ENCODE data around the gene DEAF1. TPM values are rescaled to one million over a fixed set of nuclear protein-coding genes. Genes with fewer than 3 reads are reported as not detected.

DEAF1 gene
- total RNA-seq, 1 experiment from 2014 or later, result 46.8 TPM

DNA sequence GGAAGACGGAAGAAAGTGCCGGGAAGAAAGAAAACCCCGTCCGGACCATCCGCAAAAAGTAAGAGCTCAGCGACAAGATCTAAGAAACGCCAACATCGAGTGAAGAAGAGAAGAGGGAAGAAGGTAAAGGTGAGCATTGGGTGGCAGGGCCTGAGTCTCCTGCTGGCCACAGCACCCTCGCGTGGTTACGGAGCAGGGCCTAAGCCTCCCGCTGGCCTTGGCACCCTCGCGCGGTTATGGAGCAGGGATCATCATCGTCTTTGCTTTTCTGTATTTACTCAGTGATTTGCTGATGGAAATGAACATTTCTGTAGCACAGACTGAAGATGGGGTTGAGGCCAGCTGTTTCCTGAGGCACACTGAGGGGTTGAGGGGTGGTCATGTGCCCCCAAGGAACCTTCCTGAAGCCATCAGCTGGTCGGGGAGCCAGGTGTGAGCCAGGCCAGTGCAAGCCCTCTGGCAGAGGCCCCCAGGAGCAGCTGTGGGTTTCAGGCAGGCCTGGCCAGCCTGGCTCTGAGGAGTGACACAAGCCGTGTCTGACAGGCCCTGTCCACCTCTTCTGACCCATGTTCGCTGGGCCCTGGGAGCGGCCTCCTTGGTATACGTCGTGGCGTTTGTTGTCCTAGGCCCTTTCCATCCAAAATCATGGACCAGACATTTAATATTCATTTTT, 93.3 kb downstream of the DEAF1 start:
- no peaks in the 10 kb centered on the region for H3K27me3 Mint-ChIP-seq (ENCODE audit: insufficient read depth, unreplicated experiment)
- TF ChIP-seq, protein P1, sequence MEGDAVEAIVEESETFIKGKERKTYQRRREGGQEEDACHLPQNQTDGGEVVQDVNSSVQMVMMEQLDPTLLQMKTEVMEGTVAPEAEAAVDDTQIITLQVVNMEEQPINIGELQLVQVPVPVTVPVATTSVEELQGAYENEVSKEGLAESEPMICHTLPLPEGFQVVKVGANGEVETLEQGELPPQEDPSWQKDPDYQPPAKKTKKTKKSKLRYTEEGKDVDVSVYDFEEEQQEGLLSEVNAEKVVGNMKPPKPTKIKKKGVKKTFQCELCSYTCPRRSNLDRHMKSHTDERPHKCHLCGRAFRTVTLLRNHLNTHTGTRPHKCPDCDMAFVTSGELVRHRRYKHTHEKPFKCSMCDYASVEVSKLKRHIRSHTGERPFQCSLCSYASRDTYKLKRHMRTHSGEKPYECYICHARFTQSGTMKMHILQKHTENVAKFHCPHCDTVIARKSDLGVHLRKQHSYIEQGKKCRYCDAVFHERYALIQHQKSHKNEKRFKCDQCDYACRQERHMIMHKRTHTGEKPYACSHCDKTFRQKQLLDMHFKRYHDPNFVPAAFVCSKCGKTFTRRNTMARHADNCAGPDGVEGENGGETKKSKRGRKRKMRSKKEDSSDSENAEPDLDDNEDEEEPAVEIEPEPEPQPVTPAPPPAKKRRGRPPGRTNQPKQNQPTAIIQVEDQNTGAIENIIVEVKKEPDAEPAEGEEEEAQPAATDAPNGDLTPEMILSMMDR (IDR thresholded peaks at IDR 0.05; ENCODE audit: unreplicated experiment), result no peak
- H3K4me3 Mint-ChIP-seq (ENCODE audit: unreplicated experiment), result no peak overlapping the region
- ChIA-PET POLR2A (no interaction called here), CTCF (no interaction called here)
- no TSS peak for BruUV-seq (replicated peaks)
- intact Hi-C loops (cut with micrococcal nuclease), result no loop called here
- no peaks in the 10 kb centered on the region for H3K4me1 Mint-ChIP-seq (ENCODE audit: insufficient read depth, unreplicated experiment)
- H3K27ac Mint-ChIP-seq (ENCODE audit: low read depth, unreplicated experiment), result no peak overlapping the region
- peaks cover 70% of the 10 kb centered on the region for H3K36me3 Mint-ChIP-seq (ENCODE audit: insufficient read depth, unreplicated experiment)
- H3K9me3 Mint-ChIP-seq (ENCODE audit: unreplicated experiment), result no peaks in the 10 kb centered on the region
- no peak for DNase-seq (ENCODE audit: unreplicated experiment)

GRCh38 chr11:598005-598680, 96.9 kb downstream of the DEAF1 start:
- TF ChIP-seq, protein P1 (IDR thresholded peaks at IDR 0.05; ENCODE audit: unreplicated experiment), result no peak
- Mint-ChIP-seq H3K4me3 (ENCODE audit: unreplicated experiment) (no peak overlapping the region), H3K27ac (ENCODE audit: low read depth, unreplicated experiment) (no peak overlapping the region), H3K4me1 (ENCODE audit: insufficient read depth, unreplicated experiment) (no peaks in the 10 kb centered on the region), H3K27me3 (ENCODE audit: insufficient read depth, unreplicated experiment) (no peaks in the 10 kb centered on the region), H3K36me3 (ENCODE audit: insufficient read depth, unreplicated experiment) (peaks cover 77% of the 10 kb centered on the region), H3K9me3 (ENCODE audit: unreplicated experiment) (no peaks in the 10 kb centered on the region)
- CTCF ChIA-PET, result no interaction called here
- intact Hi-C loops (cut with micrococcal nuclease), result no loop called here
- POLR2A ChIA-PET, result no interaction called here
- DNase-seq (ENCODE audit: unreplicated experiment), result no peak
- BruUV-seq (replicated peaks), result no TSS peak

GRCh38 chr11:597166-597725, 97.8 kb downstream of the DEAF1 start:
- Mint-ChIP-seq H3K27me3 (ENCODE audit: insufficient read depth, unreplicated experiment) (no peaks in the 10 kb centered on the region), H3K27ac (ENCODE audit: low read depth, unreplicated experiment) (no peak overlapping the region), H3K4me1 (ENCODE audit: insufficient read depth, unreplicated experiment) (no peaks in the 10 kb centered on the region), H3K4me3 (ENCODE audit: unreplicated experiment) (no peak overlapping the region), H3K36me3 (ENCODE audit: insufficient read depth, unreplicated experiment) (peaks cover 82% of the 10 kb centered on the region), H3K9me3 (ENCODE audit: unreplicated experiment) (no peaks in the 10 kb centered on the region)
- ChIA-PET POLR2A (no interaction called here), CTCF (no interaction called here)
- intact Hi-C loops (cut with micrococcal nuclease), result no loop called here
- BruUV-seq (replicated peaks), result no TSS peak
- no peak for DNase-seq (ENCODE audit: unreplicated experiment)
- TF ChIP-seq, protein P1 (IDR thresholded peaks at IDR 0.05; ENCODE audit: unreplicated experiment), result no peak

DNA sequence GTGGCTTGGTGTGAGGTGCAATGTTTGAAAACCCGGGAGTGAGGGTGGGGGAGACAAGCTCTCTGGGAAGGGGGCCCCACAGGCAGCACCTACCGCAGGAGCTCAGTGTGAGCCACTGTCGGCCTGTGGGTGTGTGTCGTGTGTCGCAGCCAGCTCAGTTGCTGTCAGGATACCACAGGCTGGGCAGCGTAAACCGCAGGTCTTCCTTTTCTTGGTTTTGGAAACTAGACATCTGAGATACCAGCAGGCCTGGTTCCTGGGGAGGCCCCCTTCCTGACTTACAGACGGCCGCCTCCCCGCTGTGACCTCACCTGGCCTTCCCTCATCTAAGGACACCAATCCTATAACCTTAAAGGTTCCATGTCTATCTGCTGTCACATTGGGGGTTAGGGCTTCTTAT, 98.6 kb downstream of the DEAF1 start:
- no TSS peak for BruUV-seq (replicated peaks)
- Mint-ChIP-seq H3K4me3 (ENCODE audit: unreplicated experiment) (no peak overlapping the region), H3K9me3 (ENCODE audit: unreplicated experiment) (no peaks in the 10 kb centered on the region), H3K36me3 (ENCODE audit: insufficient read depth, unreplicated experiment) (peaks cover 82% of the 10 kb centered on the region), H3K27ac (ENCODE audit: low read depth, unreplicated experiment) (no peak overlapping the region), H3K27me3 (ENCODE audit: insufficient read depth, unreplicated experiment) (no peaks in the 10 kb centered on the region), H3K4me1 (ENCODE audit: insufficient read depth, unreplicated experiment) (no peaks in the 10 kb centered on the region)
- TF ChIP-seq, protein P1 (IDR thresholded peaks at IDR 0.05; ENCODE audit: unreplicated experiment), result no peak
- CTCF ChIA-PET, result no interaction called here
- POLR2A ChIA-PET, result no interaction called here
- intact Hi-C loops (cut with micrococcal nuclease), result no loop called here
- no peak for DNase-seq (ENCODE audit: unreplicated experiment)
